Esophagus muscularis mucosa (tissue), 3 donors: Measurements from ENCODE around the gene WNT5B.

ENCODE experiments used
- EP300 ChIP-seq: sonication (generic); formaldehyde crosslinking; IDR thresholded peaks from one replicate; pipeline ENCODE4 v1.6.1; 2017; ENCODE audit warnings: antibody characterized with exemption
- TF ChIP-seq, protein P1 (sequence below), 3 experiments: fragments of 200-600 bp in 2 of 3; fragments of 450-650 bp in 1 of 3; sonication (generic) in 2 of 3; IDR thresholded peaks; one replicate each; pipeline ENCODE4 v1.5.1; 2017 to 2019; ENCODE audit warnings: antibody characterized with exemption in 3 of 3, mild to moderate bottlenecking in 2 of 3, moderate library complexity in 1 of 3

DNA sequence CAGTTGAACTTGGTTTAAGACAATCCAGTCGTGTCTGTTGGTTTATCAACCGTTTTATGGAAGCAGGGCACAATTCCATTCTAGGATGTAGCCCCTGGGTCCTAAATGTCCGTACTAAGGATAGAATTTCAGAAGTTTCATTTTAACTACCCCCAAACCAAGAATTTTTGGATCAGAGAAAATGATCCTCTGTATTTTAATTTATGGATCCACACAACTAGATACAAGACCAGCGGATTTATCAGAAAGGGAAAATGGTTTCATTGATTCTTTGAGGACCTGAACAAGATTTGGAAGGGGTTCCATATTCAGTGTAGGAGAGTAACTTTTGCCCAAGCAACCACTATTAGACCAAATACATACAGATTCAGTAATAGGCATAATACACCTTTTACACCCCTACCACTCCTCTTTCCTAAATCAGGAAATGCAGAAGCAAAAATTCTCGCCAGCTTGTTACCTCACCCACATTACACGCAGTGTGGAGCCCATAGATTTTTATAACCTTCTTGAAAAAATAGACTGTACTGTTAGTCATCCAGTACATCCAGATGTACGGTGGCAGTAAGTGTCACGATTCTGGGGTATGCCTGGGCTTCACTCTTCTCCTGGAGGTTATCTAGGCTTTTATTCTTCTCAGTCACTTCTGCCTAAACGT is 33.2 kb upstream of the WNT5B start:
- TF ChIP-seq, protein P1, sequence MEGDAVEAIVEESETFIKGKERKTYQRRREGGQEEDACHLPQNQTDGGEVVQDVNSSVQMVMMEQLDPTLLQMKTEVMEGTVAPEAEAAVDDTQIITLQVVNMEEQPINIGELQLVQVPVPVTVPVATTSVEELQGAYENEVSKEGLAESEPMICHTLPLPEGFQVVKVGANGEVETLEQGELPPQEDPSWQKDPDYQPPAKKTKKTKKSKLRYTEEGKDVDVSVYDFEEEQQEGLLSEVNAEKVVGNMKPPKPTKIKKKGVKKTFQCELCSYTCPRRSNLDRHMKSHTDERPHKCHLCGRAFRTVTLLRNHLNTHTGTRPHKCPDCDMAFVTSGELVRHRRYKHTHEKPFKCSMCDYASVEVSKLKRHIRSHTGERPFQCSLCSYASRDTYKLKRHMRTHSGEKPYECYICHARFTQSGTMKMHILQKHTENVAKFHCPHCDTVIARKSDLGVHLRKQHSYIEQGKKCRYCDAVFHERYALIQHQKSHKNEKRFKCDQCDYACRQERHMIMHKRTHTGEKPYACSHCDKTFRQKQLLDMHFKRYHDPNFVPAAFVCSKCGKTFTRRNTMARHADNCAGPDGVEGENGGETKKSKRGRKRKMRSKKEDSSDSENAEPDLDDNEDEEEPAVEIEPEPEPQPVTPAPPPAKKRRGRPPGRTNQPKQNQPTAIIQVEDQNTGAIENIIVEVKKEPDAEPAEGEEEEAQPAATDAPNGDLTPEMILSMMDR (IDR thresholded peaks at IDR 0.05) = no peak
- TF ChIP-seq EP300 = no peak
